ENCODE results near the gene SFTPA2.
"Not testable (repeated sequence)": the region's sequence is repeated elsewhere in the genome, so short reads cannot be mapped to it uniquely, and the experiment has no call there.

GRCh38 chr10:79509934-79510508, 50.2 kb downstream of the SFTPA2 start:
- not testable (repeated sequence) for TF ChIP-seq POLR2A (IDR thresholded peaks at IDR 0.05; ENCODE audit: low read depth, low read length); RFX5 (IDR thresholded peaks at IDR 0.05; ENCODE audit: low read depth, low read length); SMC3 (IDR thresholded peaks at IDR 0.05; ENCODE audit: low read depth, low read length); ELK1 (IDR thresholded peaks at IDR 0.05; ENCODE audit: borderline replicate concordance, low read depth, low read length); MAZ (IDR thresholded peaks at IDR 0.05; ENCODE audit: borderline replicate concordance, low read depth, low read length); RAD21 (IDR thresholded peaks at IDR 0.05; ENCODE audit: low read length)
- TF ChIP-seq, protein P1, sequence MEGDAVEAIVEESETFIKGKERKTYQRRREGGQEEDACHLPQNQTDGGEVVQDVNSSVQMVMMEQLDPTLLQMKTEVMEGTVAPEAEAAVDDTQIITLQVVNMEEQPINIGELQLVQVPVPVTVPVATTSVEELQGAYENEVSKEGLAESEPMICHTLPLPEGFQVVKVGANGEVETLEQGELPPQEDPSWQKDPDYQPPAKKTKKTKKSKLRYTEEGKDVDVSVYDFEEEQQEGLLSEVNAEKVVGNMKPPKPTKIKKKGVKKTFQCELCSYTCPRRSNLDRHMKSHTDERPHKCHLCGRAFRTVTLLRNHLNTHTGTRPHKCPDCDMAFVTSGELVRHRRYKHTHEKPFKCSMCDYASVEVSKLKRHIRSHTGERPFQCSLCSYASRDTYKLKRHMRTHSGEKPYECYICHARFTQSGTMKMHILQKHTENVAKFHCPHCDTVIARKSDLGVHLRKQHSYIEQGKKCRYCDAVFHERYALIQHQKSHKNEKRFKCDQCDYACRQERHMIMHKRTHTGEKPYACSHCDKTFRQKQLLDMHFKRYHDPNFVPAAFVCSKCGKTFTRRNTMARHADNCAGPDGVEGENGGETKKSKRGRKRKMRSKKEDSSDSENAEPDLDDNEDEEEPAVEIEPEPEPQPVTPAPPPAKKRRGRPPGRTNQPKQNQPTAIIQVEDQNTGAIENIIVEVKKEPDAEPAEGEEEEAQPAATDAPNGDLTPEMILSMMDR (conservative IDR thresholded peaks at IDR 0.05; ENCODE audit: low read depth, low read length), result not testable (repeated sequence)
